G401.6 (cell line): ENCODE data around the gene APBB2.

ENCODE experiments used
- FAIRE-seq: peaks from 2 replicates; lab custom pipeline; 2012; peaks lifted over from hg19 to GRCh38; lab: Jason Lieb, UNC

Gene APBB2

DNA sequence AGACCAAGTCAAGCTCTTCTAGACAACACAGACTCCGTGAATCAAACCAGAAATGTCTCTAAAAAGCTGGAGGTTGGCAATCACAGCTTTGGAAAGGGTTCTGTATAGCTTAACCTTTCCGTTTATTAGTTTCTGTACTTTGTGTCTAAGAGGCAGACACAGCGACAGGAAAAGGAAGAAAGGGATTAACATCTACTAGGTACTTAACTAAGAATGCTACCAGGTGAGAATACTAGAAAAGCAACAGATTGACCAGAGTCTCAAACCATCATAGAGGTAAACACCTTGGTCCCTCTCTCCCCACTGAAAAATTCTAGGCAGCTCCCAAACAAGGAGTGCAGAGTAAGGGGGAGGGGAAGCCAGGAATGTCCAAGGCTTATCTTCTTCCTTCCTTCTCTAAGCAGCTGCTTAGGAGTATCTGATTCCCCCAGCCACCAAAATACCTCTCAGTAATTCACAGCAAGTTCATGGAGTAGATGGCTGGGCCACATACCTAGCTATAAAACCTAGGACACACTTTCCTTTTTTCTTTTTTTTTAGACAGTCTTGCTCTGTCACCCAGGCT is 80.8 kb downstream of the APBB2 start:
- FAIRE-seq, result no peak

DNA sequence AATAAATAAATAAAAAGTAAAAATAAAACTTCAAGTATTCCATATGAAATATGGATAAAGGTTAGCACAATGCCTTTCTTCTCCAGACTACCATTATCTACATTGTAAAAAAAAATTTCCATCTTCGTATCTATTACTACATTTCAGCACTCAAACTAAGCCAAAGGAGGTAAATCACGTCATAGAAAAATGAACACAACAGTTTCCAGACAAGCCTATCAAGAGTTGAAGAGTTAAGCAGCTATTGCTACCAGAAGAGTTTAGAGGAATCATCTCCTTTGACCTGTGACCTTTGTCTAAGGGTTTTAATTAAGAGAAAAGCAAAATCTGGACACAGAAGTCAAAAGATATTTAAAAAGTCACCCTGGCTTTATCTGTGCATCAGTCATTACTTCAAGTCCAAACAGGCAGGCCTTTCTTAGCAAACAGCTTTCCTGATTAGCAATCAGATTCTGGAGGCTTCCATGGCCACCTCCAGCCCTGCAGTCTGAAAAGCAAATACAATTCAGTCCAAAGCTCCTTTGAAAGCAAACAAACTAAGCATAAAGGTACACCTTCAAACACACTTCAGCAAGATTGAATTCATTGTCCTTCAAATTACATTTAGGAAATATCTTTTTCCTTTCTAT is 82.2 kb downstream of the APBB2 start:
- FAIRE-seq, result no peak

DNA sequence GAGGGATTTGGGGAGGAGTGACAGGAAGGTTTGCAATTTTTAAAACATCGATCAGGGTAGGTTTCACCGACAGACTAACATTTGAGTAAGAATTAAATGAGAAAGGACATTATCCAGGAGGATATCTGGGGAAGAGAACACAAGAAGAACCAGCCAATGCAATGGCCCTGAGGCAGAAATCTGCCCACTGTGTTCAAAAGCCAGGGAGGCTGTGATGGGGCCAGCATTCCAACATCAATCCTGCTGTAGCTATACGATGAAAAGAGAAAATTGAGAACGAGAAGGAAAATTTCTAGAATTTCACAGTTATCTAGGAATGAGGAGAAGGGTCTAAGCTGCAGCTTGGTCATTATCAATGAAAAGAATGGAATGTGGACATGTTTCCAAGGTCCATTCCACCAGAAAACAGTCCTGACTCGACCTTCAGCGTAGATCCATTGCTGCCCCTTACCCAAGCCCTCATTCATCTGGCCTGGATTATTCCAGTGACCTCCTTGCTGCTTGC is 84.4 kb downstream of the APBB2 start:
- no peak for FAIRE-seq

DNA sequence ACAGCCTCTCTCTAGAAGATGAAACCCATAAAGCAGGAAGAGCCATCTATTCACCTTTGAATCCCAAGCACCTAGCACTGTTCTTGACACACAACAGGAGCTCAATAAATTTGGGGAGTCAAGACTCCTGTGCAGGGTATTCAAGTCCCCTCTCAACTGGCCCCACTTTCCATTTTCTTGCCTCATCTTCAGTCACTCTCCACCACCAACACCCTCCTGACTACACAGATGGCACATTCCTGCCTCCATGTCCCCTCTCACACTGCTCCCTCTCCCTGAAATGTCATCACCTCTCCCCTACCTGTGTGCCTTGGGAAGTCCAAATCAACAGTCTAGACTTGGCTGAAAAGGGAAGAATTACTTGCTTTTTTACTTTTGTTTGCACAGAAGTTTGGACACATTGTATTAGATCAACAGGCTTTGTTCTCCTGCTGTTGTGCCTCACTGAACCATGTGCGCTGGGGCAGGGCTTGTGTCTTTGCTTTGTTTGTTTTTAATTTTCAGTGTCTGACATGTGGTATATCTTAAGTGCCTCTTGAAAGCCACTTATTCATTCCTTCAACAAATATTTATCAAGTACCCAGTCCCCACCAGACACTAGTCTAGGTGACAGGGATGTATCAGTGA is 85.1 kb downstream of the APBB2 start:
- FAIRE-seq, result no peak

DNA sequence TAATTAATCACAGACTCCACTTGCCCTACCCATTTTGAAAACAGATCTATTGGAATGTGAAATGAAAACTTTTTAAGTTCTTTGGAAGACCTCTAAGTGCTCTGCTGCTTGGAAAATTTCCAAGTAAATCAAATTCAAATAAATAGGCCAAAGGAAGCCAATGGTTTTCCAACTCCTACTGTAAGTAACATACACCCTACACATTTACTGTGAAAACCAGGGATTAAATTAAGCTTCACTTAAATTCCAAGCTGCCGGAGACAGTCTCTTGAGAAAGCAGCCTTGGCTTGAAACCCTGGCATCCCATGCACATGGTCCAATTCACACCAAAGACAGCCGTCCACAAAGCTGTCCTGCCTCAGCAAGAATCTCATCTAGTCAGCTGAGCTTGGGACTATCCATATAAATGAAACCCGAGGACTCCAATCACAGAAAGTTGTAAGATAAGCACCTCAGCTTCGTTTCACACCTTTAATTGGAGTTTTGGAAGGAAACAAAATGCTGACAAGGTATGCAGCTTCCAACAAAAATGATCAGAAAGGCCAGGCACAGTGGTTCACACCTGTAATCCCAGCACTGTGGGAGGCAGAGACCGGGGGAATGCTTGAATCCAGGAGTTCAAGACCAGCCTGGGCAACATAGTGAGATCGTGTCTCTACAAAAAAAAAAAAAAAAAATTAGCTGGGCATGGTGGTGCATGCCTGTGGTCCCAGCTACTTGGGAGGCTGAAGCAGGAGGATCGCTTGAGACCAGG is 88.6 kb downstream of the APBB2 start:
- FAIRE-seq, result no peak

DNA sequence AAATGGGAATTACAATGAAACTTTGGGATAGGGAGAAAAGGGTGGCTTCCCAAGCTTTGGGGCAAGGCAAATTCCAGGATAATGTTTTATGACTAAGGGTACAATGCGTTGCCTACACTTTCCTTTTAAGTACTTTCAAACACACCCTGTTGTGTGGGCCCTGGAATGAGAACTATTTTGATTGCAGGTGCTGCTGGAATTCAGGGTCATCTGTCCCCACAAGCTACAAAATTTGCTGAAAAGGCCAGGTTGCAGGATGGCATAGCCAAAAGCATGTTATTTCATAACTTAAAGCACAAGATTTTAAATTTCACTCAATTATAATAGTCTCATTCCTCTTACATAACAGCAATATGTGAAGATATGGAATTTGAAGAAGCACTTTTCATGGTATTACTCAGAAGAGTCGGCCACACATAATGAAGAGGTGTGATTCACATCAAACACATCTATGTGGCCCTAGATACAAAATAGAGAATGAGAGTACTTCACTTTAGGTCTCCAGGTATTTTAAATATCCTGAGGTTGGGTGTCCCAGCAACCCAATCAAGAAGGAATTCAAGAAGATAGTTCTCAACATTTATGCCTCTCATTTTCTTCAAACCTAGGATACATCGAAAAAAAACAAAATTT is 89.3 kb downstream of the APBB2 start:
- no peak for FAIRE-seq

DNA sequence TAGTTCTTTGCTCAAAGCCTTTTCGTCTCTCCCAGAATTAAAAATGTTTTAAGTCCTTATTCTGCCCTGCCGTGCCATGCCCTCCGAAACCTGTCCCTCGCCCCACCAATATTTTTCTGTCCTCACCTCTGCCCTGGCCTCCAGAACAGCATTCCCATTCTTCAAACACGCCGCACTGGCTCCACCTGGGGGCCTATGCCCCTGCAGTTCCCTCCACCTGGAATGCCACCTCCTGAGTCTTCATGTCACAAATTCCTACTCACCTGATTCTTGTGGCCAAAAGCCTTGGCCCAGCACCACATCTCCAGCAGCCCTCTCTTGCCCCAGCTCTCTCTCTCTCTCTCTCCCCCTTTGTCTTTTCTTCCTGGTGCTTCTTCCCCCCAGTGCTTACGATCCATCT is 91.6 kb downstream of the APBB2 start:
- FAIRE-seq, result no peak

DNA sequence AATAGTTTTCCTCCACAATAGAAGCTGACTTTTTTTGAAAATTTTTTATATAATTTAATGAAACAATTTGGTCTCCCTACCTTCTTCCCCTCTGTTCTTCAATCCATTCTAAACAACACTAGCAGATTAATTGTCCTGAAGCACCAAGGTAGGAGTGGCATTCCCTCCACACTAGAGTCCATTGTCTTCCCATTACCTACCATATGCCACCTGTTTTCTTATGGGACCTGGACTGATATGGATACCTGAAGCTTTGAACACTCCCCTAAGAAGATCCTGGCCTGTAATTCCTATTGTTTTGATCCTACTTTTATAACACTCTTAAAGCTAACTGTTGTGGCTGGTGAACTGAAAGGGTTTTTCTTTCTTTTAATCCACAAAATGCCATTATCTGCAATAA is 92.0 kb downstream of the APBB2 start:
- FAIRE-seq, result no peak

DNA sequence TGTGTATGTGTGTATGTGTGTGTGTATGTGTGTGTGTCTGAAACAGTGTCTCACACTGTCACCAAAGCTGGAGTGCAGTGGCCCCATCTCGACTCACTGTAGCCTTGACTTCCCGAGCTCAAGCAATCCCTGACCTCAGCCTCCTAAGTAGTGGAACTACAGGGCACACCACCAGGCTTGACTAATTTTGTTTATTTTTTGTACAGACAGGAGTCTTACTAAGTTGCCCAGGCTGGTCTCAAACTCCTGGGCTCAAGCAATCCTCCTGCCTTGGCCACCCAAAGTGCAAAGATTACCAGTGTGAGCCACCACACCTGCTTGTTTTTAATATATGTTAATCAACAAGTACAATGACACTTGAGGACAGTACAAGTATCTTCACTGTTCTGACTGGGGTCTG is 92.4 kb downstream of the APBB2 start:
- FAIRE-seq, result no peak

DNA sequence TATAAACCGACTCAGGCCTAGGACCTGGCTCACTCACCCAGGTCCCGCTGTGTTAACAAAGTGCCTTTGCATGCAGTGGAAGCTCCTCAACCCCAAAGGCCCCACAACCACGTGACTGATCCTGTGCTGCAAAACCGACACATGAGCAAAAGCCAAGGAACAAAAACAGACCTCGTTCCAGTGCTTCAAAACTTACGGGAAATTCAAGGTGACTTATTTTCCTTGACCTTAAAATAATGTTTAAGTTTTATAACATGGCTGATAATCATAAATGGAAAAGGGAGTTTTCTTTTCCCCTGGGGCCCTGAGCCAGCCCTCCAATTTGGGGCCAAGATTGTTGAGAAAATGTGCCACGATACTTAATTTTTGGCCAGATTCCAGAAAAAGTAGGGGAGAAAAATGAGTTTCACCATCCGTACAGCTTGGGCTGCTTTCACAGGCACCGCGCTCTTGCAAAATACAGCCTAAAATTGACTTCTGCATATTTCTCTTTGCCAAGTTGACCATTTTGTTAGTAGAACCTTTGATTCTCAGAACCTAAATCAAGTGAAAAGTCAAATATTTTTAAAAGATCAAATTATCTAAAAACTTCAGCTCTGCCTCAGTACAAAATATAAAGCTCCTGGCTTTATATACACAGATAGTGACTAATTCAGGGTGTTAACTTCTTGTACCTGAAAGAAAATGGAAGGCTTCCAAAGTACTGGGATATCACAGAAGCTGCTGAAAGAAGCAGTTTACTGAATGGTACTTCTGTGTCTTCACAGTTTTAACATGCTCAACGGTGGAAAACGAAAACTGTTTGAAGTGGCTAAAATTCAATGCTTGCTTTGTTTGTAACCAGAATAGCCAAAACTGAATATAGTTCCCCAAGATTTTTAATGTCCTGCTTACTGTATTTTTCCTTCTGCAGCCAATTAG is 93.8 kb downstream of the APBB2 start:
- no peak for FAIRE-seq

DNA sequence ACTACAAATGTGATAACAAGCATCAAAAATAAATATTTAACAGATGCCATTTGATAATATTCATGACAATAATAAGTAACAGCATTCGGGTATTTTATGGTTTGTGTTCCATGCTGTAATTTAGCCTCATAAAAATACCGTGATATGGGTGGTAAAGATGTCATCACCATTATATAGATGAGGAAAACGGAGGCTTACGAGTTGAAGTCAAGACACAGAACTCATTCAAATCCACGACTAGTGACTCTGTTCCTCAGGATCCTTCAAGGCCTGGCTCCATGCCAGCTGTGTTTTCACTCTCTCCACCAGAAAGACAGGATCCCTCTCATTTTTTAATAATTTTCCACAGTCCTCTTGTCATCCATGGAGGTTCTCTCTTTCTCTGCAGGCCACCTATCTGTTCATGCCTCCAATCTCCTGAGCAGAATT is 94.5 kb downstream of the APBB2 start:
- FAIRE-seq, result no peak

DNA sequence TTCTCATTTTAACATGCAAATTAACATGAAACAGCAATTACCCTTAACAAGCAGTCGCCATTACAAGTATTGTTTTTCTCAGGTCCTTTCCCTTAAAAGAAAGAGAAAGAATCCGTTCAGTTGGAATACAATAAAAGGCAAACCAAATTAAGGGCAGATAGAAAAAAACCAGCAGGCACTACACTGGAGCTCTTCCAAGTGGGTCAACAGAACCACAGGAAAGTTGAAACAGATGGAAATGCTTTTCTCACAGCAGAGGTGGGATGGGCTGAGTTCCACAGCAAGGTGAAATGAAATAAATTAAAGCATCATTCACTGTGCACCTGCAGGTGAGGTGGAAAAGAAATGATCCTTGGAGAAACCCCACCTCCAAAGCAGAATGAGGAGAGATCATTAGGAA is 102.6 kb downstream of the APBB2 start:
- FAIRE-seq, result no peak

DNA sequence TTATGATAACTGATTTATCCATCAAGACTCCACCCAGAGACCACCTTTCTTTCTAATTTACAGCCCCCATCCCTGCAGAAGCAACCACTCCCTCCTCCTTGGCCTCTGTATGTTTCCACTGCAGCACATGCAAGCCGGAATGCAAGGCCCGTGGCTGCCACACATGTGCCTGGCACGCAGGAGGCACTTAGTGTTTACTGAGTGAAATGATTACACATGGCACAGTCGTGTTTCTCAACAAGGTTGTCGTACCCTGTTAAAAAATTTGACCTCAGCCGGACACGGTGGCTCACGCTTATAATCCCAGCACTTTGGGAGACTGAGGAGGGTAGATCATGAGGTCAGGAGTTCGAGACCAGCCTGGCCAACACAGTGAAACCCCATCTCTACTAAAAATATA is 104.3 kb downstream of the APBB2 start:
- FAIRE-seq, result no peak

DNA sequence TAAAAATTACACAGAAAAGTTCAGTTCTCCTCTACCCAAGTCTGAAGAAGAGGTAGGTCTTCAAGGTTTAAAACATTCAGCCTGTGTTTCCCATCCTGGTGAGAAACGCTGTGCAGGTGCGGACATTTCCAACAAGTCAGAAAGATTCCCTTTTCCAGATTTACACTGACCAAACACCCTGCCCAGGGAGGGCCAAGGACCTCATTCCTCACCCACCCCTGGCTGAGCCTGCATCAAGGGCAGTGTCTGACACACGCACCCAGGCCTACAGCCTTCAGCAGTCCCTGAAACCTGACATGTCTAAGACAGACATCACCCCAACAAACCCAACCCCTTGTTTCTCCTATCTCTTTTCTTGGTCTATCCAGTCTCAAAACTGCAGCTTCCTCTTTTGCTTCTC is 105.9 kb downstream of the APBB2 start:
- FAIRE-seq, result no peak

DNA sequence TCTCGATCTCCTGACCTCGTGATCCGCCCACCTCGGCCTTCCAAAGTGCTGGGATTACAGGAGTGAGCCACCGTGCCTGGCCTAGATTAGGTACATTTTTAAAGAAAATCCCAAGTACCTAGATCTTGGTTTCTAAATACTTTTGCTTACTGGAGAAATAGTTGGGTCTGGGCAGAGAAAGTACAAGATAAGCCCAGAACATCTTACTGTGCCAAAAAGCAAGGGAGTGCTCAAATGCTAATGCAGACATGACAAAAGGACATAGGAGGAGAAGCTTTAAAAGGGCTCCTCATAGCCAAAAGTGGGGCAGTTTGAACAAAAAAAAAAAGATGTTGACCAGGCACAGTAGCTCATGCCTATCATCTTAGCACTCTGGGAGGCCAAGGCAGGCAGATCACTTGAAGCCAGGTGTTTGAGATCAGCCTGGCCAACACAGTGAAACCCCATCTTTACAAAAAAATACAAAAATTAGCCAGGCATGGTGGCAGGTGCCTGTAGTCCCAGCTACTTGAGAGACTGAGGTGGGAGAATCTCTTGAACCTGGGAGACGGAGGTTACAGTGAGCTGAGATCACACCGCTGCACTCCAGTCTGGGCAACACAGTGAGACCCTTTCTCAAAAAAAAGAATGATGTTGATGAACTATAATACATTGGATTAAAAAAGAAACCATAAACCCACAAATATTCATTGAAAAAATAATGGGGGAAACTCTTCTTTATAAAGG is 107.5 kb downstream of the APBB2 start:
- no peak for FAIRE-seq

DNA sequence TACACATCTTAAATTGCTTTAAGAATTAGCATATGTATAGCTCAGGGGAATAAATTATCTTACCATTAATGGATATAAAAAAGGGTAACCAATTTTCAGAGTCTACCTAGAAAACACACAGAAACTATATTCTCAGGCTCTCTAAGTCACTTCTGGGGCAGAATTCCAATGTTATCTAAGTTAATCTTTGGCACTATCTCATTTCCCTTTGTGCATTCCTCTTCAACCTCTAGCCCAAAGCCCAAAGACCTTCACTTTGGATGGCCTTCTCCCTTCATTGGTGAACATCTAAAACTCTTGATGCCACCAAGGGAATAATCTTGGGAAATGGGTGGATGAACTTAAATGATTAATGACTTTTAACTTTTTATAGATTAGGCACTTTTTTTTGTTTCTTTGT is 108.3 kb downstream of the APBB2 start:
- no peak for FAIRE-seq

DNA sequence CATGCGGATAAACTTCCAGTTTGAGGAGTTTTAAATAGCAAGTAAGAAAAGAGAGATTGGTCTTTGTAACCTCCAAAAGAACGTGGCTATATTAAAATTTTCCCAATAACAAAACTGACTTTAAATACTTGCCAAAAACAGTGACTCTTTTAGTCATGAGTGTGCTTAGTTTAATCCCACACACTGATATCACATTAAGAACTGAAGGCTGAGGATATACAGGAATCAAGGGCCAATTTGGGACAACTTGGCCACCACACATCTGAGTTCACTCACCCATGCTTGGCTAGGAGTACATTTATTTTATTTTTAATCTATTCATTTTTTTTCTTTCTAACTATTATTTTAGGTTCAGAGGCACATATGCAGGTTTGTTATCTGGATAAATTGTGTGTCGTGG is 110.2 kb downstream of the APBB2 start:
- no peak for FAIRE-seq

DNA sequence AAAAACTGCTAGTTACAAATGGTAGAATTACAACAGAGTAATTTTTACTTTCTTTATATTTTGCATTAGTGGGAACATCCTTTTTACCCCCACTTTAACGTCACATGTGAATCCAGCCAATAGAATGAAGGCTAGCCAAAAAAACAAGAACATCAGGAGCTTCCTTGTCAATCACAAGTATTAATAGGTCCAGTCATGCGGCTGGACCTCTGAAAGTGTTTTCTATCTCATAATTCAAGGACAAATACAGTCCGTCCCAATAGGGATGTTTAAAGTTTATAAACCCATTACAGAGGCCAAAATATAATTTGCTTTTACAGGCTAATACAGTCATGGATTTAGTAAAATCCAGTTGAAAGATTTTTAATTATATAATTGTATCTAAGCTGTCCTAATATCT is 110.7 kb downstream of the APBB2 start:
- FAIRE-seq, result no peak

DNA sequence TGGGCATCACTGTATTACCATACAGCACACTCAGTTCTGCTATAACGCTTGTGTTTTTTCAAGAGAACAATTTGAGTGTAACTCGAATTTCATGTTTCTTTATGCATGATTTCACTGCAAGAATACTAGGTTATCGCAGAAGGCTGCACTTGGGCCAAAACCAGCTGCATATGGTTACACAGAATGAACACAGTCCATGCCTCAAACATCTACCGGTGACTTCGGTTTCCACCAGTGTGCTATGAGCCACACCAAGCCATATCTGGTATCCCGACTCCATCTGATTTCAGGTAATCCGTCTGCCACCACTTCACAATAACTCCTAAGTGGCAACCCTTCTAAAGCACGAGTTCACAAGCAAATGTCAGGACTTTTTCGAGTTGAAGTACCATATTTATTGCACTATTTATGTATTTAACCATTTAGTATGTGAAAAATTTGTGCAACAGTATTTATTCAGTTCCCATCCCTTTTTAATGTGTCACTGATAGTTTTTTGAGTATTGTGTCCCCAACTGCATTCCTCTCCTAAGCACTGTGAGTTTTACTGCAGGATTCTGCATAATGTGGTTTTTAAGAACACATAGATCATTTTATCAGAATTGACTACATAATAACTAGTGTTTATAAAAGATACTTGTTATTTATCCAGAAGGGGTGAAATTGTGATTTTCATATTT is 111.8 kb downstream of the APBB2 start:
- FAIRE-seq, result no peak
